WTC11 (cell line): ENCODE results near the gene MSI2.

Source experiments
- CBFB ChIP-seq: sonication (generic); formaldehyde crosslinking; IDR thresholded peaks from 2 replicates; pipeline ENCODE4 v1.8.1; 2022; ENCODE audit warnings: mild to moderate bottlenecking, low read depth, missing genetic modification reagents
- ESRRA ChIP-seq: sonication (generic); formaldehyde crosslinking; IDR thresholded peaks from 2 replicates; pipeline ENCODE4 v1.8.1; 2022; ENCODE audit warnings: mild to moderate bottlenecking, missing genetic modification reagents, borderline replicate concordance
- JAZF1 ChIP-seq: fragments of 250-450 bp; sonication (Bioruptor Pico); IDR thresholded peaks from 2 replicates; pipeline ENCODE4 v1.9.0; 2021; ENCODE audit warnings: moderate library complexity, mild to moderate bottlenecking, inconsistent platforms
- NFATC4 ChIP-seq: fragments of 250-450 bp; sonication (Bioruptor Pico); IDR thresholded peaks from 2 replicates; pipeline ENCODE4 v1.9.0; 2021; ENCODE audit warnings: mild to moderate bottlenecking
- RELA ChIP-seq: sonication (generic); formaldehyde crosslinking; IDR thresholded peaks from 2 replicates; pipeline ENCODE4 v1.8.1; 2022; ENCODE audit warnings: missing genetic modification reagents, mild to moderate bottlenecking, borderline replicate concordance
- SMAD4 ChIP-seq: sonication (generic); formaldehyde crosslinking; IDR thresholded peaks from 2 replicates; pipeline ENCODE4 v1.8.0; 2022; ENCODE audit warnings: mild to moderate bottlenecking, missing genetic modification reagents
- TEAD4 ChIP-seq: sonication (generic); formaldehyde crosslinking; IDR thresholded peaks from 2 replicates; pipeline ENCODE4 v1.8.0; 2022; ENCODE audit warnings: mild to moderate bottlenecking, missing genetic modification reagents
- ZNF317 ChIP-seq: sonication (generic); formaldehyde crosslinking; IDR thresholded peaks from 2 replicates; pipeline ENCODE4 v1.8.1; 2023; ENCODE audit warnings: low read depth, mild to moderate bottlenecking, moderate library complexity, missing genetic modification reagents, borderline replicate concordance
- TF ChIP-seq, protein P1 (sequence below): fragments of 200-600 bp; IDR thresholded peaks from 2 replicates; pipeline ENCODE4 v1.8.0; 2022; ENCODE audit warnings: antibody characterized with exemption
- TF ChIP-seq, protein P2 (sequence below): sonication (generic); formaldehyde crosslinking; IDR thresholded peaks from 2 replicates; pipeline ENCODE4 v1.8.1; 2022; ENCODE audit warnings: mild to moderate bottlenecking, moderate library complexity, missing genetic modification reagents
- TF ChIP-seq, protein P3 (sequence below): sonication (generic); formaldehyde crosslinking; IDR thresholded peaks from 2 replicates; pipeline ENCODE4 v1.8.1; 2023; ENCODE audit warnings: mild to moderate bottlenecking, missing genetic modification reagents

DNA sequence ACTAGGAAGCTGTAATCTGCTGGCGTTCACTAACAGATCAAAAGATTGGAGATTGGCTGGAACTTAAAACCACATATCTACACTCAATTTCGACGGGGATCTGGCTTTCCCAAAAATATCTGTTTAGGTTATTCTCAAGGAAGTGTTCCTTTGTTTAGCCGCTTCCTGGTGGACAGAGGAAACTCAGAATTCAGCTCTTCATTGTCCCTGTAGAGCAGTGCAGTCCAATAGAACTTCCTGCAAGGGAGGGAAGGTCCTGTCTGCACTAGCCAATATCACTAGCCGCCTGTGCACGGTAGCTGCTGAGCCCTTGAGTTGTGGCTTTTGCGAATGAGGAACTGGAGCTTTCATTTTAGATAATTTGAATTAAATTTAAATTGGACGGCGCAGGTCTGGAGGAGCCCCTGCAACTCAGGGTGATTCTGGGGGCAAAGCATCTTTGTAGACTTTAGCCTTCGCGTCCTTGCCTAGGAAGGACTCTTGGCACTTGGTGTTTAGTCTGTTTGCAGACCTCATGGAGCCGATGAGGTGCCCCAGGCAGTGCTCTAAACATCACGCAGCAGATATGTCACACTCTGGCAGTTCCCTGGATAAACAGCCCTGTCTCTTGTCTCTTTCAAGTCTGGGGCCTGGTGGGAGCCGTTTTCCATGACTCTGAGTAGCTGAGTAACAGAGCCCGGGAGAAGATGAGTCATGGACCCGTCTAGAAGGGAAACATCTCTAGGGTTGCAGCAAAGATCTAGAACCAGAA is 366.5 kb downstream of the MSI2 start:
- TF ChIP-seq CBFB (no peak), ZNF317 (no peak), RELA (no peak), TEAD4 (no peak), NFATC4 (no peak), SMAD4 (CRISPR knock-in tag) (no peak), JAZF1 (CRISPR knock-in tag) (no peak), ESRRA (CRISPR knock-in tag) (no peak)
- TF ChIP-seq, protein P1, sequence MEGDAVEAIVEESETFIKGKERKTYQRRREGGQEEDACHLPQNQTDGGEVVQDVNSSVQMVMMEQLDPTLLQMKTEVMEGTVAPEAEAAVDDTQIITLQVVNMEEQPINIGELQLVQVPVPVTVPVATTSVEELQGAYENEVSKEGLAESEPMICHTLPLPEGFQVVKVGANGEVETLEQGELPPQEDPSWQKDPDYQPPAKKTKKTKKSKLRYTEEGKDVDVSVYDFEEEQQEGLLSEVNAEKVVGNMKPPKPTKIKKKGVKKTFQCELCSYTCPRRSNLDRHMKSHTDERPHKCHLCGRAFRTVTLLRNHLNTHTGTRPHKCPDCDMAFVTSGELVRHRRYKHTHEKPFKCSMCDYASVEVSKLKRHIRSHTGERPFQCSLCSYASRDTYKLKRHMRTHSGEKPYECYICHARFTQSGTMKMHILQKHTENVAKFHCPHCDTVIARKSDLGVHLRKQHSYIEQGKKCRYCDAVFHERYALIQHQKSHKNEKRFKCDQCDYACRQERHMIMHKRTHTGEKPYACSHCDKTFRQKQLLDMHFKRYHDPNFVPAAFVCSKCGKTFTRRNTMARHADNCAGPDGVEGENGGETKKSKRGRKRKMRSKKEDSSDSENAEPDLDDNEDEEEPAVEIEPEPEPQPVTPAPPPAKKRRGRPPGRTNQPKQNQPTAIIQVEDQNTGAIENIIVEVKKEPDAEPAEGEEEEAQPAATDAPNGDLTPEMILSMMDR = no peak
- TF ChIP-seq, protein P2, sequence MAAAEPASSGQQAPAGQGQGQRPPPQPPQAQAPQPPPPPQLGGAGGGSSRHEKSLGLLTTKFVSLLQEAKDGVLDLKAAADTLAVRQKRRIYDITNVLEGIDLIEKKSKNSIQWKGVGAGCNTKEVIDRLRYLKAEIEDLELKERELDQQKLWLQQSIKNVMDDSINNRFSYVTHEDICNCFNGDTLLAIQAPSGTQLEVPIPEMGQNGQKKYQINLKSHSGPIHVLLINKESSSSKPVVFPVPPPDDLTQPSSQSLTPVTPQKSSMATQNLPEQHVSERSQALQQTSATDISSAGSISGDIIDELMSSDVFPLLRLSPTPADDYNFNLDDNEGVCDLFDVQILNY = no peak
- TF ChIP-seq, protein P3, sequence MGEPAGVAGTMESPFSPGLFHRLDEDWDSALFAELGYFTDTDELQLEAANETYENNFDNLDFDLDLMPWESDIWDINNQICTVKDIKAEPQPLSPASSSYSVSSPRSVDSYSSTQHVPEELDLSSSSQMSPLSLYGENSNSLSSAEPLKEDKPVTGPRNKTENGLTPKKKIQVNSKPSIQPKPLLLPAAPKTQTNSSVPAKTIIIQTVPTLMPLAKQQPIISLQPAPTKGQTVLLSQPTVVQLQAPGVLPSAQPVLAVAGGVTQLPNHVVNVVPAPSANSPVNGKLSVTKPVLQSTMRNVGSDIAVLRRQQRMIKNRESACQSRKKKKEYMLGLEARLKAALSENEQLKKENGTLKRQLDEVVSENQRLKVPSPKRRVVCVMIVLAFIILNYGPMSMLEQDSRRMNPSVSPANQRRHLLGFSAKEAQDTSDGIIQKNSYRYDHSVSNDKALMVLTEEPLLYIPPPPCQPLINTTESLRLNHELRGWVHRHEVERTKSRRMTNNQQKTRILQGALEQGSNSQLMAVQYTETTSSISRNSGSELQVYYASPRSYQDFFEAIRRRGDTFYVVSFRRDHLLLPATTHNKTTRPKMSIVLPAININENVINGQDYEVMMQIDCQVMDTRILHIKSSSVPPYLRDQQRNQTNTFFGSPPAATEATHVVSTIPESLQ (CRISPR knock-in tag) = no peak
